Mucosa of rectum (tissue), 2 donors: ENCODE measurements around the gene TOM1.

Experiments used
- H3K27ac ChIP-seq, 2 donors: one replicate each; pipeline ENCODE4 v1.7.0; 2013; ENCODE audit warnings: inconsistent platforms in 2 of 2, low read depth in 2 of 2, low read length in 2 of 2
- H3K27me3 ChIP-seq, 2 donors: one replicate each; pipeline ENCODE4 v1.7.0; 2013; ENCODE audit warnings: low read length in 2 of 2; ENCODE audit not compliant: control insufficient read depth in 2 of 2, insufficient read depth in 2 of 2
- H3K36me3 ChIP-seq, 2 donors: one replicate each; pipeline ENCODE4 v1.7.0; 2013; ENCODE audit warnings: low read length in 2 of 2; ENCODE audit not compliant: control insufficient read depth in 2 of 2, insufficient read depth in 2 of 2
- H3K4me1 ChIP-seq, 2 donors: one replicate each; pipeline ENCODE4 v1.7.0; 2013; ENCODE audit warnings: low read length in 2 of 2, mild to moderate bottlenecking in 1 of 2; ENCODE audit not compliant: control insufficient read depth in 2 of 2, insufficient read depth in 2 of 2
- H3K4me3 ChIP-seq, 2 donors: one replicate each; pipeline ENCODE4 v1.7.0; 2013; ENCODE audit warnings: low read length in 2 of 2
- H3K9ac ChIP-seq, 2 donors: one replicate each; pipeline ENCODE4 v1.7.0; 2013; ENCODE audit warnings: low read length in 2 of 2, low read depth in 1 of 2, mild to moderate bottlenecking in 1 of 2
- H3K9me3 ChIP-seq, 2 donors: one replicate each; pipeline ENCODE4 v1.7.0; 2013; ENCODE audit warnings: low read length in 2 of 2; ENCODE audit not compliant: control insufficient read depth in 2 of 2
- donor health status: healthy.
- donor health status: Normal muscosa, but diverticular disease.

TOM1 gene

DNA sequence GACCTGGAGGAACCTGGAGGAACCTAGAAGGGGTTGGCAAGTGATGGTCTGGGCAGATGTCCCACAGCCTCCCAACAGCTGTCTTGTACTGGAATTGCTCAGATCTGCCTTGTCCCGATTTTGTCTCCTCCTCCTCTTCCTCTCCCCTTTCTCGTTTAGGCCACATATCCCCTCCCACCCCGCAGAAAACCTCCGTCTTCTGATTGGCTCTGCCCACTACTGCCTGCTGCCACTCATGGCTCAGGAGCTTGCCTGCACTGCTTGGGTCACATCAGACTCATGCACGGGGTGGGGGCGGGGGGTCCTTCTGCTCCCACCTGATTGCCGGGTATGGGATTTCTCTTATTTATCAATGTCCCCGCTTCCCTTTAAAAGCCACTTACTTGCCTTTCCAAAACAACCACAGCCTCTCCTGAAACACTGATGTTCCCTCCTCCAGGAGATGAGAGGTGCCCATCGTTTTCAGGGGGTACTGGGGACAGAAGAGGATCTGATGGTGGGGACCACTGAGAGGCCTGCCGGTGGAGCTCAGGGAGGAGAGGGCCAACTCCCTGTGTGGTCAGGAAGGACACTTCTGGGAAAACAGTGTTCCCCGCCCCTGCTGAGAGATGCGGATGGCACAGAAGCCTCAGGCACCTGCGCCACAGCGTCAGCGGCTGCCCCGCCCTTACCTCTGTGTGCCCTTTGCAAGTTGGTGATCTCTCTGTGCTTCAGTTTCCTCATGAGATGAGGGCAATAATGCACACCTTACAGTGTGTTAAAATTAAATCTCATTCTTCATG is 14.7 kb downstream of the TOM1 start:
- peaks cover 13 to 16% of the 10 kb centered on the region in 2 donors for H3K36me3 ChIP-seq
- H3K4me1 ChIP-seq, result peaks cover 43 to 47% of the 10 kb centered on the region in 2 donors
- H3K27ac ChIP-seq, result no peak overlapping the region
- H3K9me3 ChIP-seq, result no peaks in the 10 kb centered on the region
- H3K9ac ChIP-seq, result no peak overlapping the region
- H3K4me3 ChIP-seq, result no peak overlapping the region
- H3K27me3 ChIP-seq, result no peaks in the 10 kb centered on the region

DNA sequence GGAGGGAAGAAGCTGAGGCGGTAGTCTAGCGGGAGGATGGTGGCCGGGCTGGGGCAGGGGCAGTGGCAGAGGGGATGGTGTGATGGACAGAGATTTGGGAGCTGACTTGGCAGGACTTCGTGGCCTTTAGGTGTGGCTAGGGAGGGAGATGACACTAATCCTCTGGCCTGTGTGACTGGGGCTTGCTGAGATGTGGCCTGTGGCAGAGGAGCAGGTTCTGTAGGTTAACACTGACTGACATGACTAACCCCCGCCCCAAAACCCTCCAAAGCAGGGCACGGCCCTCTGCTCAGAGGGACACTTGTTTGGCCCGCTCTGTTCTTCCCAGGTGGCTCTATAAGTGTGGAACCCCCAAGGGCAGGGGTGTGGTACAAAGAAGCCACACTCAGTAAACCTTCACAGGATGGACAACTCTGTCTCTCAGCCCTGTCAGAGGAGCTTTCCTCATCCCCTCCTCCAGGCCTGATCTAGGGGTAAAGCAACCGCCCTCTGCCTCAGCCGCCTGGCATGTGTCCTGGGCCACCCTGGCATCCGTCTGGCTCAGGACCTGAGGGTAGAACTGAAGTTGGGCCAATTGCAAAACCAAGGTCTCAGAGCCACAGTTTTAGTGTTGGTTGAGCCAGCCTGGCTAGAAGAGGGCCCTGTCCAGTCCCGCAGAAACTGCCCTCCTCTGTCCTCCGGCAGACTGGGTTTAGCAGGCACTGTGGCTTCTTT is 15.6 kb downstream of the TOM1 start:
- H3K9ac ChIP-seq, result no peak overlapping the region
- H3K27me3 ChIP-seq, result no peaks in the 10 kb centered on the region
- no peak overlapping the region for H3K4me3 ChIP-seq
- H3K4me1 ChIP-seq, result peaks cover 37 to 41% of the 10 kb centered on the region in 2 donors
- no peak overlapping the region for H3K27ac ChIP-seq
- H3K36me3 ChIP-seq, result peaks cover 16 to 25% of the 10 kb centered on the region in 2 donors
- H3K9me3 ChIP-seq, result no peaks in the 10 kb centered on the region

DNA sequence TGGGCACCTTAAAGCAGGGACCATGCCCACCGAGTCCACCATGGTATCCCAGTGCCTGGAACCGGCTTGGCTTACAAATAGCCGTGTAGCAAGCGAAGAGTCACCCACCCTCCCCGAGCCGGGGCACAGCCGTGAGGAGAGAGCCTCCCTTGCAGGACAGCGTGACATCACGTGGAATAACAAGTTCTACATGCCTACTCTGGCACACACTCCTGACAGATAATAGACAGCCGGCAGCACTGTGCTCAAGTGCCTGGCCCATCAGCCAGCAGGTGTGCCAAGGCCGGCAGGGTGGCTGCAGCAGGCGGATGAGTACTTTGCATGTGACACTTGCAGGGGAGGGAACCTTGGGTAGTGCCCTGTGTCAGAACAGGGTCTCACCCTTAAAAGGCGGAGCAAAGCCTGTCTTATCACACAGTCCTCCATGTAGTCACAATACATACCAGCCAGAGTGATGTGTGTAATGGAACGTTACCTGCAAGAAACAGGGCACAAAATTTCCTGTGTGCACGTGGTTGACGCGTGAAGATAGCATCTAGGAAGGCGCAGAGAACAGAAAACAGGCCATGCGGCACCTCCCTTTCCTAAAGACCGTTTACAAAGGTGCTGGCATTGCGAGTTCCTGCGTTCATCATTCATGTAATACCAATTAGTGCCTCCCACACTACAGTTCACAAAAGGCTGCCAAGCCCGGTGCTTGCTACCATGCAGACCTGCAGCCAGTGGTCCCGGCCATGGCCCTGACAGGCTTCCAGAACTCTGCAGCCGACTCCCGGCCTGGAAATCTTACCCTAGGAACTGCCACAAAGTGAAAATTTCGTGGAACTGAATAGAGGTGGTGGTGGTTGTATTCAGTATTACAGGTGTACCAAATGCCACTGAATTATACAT is 16.4 kb downstream of the TOM1 start:
- Histone ChIP-seq H3K9ac (no peak overlapping the region), H3K9me3 (no peaks in the 10 kb centered on the region), H3K36me3 (peaks cover 18 to 26% of the 10 kb centered on the region in 2 donors), H3K4me3 (no peak overlapping the region), H3K4me1 (peaks cover 29 to 33% of the 10 kb centered on the region in 2 donors), H3K27ac (no peak overlapping the region), H3K27me3 (no peaks in the 10 kb centered on the region)

DNA sequence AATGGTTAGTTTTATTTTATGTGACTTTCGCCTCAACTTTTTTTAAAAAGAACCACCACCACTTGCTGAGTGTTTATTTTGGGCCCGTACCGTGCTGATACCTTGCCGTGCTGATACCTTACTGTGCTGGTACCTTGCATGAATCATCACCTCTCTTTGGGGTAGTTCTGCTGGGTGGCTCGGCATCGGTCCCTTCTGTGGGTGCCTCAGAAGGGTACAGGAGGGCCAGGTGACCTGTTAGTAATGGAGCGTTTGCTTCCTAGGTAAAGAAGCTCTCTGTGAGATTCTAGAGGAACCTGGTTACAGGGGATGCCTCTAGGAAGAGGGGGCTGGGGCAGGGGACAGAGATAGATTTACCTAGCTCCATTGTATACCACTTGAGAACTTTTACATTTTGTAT is 17.1 kb downstream of the TOM1 start:
- H3K4me3 ChIP-seq, result no peak overlapping the region
- H3K9me3 ChIP-seq, result no peaks in the 10 kb centered on the region
- H3K27ac ChIP-seq, result no peak overlapping the region
- H3K9ac ChIP-seq, result no peak overlapping the region
- H3K27me3 ChIP-seq, result no peaks in the 10 kb centered on the region
- peaks cover 23 to 27% of the 10 kb centered on the region in 2 donors for H3K4me1 ChIP-seq
- H3K36me3 ChIP-seq, result peaks cover 18 to 28% of the 10 kb centered on the region in 2 donors

DNA sequence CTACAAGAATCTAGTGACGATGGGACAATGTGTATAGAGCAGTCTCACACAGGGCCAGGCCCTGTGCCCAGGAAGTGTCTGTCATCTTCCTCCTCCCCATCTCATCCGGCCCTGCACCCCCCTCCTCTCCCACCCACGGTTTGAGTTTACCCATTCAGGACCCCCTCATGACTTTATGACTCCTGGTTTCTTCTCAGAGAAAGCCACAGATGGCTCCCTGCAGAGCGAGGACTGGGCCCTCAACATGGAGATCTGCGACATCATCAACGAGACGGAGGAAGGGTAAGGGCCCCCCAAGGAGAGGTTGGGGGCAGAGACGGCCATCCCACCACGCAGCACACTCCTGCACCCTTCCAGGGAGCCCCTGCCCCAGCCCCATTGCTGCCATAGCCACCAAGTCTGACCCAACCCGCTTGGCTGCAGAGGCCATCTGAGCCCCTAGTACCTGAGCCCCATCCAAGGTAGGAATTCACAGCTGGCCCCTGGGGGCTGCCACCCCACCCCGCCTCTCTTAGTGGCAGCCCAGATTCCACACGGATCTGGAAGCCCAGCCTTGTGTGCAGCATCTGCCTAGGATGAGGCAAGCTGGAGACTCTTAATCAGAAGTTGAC is 18.1 kb downstream of the TOM1 start:
- H3K4me1 ChIP-seq, result peaks cover 16 to 19% of the 10 kb centered on the region in 2 donors
- no peaks in the 10 kb centered on the region for H3K27me3 ChIP-seq
- peaks cover 24 to 38% of the 10 kb centered on the region in 2 donors for H3K36me3 ChIP-seq
- no peak overlapping the region for H3K27ac ChIP-seq
- no peaks in the 10 kb centered on the region for H3K9me3 ChIP-seq
- H3K9ac ChIP-seq, result no peak overlapping the region
- H3K4me3 ChIP-seq, result no peak overlapping the region

DNA sequence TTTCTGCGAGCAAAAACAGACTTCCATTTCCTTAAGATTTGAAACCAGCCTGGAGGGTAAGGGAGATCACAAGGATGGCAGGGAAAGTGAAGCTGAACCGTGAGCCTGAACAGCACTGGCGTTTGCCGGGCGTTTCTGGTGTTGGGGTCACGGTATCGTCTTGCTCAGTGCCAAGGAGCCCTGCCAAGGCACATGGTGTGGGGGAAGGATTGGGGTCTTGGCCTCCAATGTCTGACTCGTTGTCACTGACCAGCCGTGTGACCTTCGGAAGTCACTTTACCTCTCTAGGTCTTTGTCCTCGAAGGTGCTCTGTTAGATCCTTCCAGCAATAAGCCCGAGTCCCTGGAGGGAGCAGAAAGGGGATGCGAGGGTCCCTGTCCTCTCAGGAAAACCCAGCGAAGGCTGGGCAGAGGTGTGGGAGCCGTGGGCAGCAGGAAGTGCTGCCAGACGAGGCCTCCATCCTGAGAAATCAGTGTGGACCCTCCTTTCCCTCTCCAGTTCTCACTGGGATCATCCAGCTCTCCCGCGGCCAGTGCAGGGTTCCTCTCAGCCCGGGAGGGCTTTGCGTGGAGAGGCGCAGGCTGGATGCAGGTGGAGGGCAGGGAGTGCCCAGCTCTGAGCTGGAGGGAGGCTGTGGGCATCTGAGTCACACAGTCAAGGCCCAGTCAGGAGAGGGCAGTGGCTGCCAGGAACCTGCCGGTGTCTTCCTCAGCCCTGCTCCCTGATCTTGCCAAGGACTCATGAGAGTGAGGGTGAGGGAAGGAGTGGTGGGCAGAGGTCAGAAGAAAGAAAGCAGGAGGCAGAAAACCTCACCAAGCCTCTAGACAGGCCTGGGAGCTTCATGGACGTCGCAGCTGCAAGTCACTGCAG is 18.9 kb downstream of the TOM1 start:
- peaks cover 32 to 44% of the 10 kb centered on the region in 2 donors for H3K36me3 ChIP-seq

DNA sequence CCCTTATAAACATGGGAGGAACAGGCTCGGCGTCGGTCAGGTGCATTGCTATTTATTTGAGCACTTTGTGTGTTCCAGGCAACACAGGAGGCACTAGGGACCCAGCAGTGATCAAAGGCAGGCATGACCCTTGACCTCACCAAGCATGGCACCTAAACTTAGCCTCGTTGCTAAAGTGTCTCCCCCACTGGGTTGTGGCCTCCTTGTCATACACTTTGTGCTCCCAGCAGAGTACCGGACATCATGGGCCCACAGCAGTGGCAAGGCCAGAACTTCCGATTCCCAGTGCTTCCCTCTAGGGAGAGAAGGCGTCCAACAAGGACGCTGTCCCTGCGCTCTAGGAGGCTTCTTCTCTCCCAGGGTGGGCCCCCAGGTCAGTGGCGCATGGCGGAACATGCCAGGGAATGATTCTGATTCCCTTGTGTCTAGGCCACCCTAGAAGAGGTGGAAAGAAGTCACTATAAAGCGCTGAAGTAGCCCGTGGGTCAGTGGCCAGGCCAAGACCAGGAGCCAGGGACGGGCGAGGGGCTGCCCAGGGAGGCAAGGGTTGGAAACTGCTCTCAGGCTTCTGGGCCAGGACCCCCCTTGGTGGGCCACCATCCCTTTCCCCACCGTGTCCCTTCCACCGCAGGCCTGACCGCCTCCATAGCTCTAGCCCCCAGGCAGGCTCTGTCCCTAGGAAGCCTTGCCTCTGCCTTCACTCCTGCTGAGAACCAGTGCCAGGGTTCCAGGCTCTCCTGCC is 19.7 kb downstream of the TOM1 start:
- peaks cover 3 to 4% of the 10 kb centered on the region in 2 donors for H3K4me1 ChIP-seq
- H3K36me3 ChIP-seq, result peaks cover 40 to 52% of the 10 kb centered on the region in 2 donors
- no peaks in the 10 kb centered on the region for H3K27me3 ChIP-seq
- H3K4me3 ChIP-seq, result no peak overlapping the region
- no peak overlapping the region for H3K27ac ChIP-seq
- no peak overlapping the region for H3K9ac ChIP-seq
- H3K9me3 ChIP-seq, result no peaks in the 10 kb centered on the region

More for the DNA sequence above, 18.9 kb downstream of the TOM1 start:
- Histone ChIP-seq H3K27ac (no peak overlapping the region), H3K27me3 (no peaks in the 10 kb centered on the region), H3K9ac (no peak overlapping the region), H3K9me3 (no peaks in the 10 kb centered on the region), H3K4me3 (no peak overlapping the region), H3K4me1 (peaks cover 10 to 13% of the 10 kb centered on the region in 2 donors)

DNA sequence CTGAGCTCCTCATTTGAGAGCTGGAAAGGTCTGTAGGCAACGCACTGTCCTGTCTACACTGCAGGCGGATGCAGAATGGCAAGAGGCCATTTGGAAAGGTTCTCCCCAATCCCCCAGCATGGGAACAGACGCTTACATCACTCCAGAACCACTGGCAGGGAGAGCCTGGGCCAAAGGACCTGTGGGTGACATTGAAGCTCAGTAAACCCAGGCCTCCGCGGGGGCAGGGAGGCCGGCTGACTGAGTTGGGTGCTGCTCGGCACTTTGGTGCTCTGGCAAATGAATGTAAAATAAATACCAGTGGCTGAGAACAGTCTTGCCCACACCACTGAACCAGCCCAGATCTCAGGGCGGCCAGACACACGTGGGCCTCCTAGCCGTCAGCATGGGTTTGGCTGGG is 22.4 kb downstream of the TOM1 start:
- H3K36me3 ChIP-seq, result peaks cover 62 to 72% of the 10 kb centered on the region in 2 donors
- H3K4me1 ChIP-seq, result no peaks in the 10 kb centered on the region
- no peak overlapping the region for H3K9ac ChIP-seq
- H3K27ac ChIP-seq, result no peak overlapping the region
- no peaks in the 10 kb centered on the region for H3K9me3 ChIP-seq
- no peak overlapping the region for H3K4me3 ChIP-seq
- H3K27me3 ChIP-seq, result no peaks in the 10 kb centered on the region
